PFSK-1 (cell line): Measurements from ENCODE around the gene ACOXL.

Experiments used
- FOXP2 ChIP-seq: optimal IDR thresholded peaks from 2 replicates; pipeline ENCODE3; 2011; ENCODE audit warnings: borderline replicate concordance, control low read depth, inconsistent platforms; ENCODE audit not compliant: insufficient read depth; ENCODE audit errors: extremely low read length, extremely low read depth
- POLR2AphosphoS5 ChIP-seq: IDR thresholded peaks from 2 replicates; pipeline ENCODE4 v1.6.1; 2012; ENCODE audit warnings: low read depth, mild to moderate bottlenecking, control low read depth, low read length, moderate library complexity

DNA sequence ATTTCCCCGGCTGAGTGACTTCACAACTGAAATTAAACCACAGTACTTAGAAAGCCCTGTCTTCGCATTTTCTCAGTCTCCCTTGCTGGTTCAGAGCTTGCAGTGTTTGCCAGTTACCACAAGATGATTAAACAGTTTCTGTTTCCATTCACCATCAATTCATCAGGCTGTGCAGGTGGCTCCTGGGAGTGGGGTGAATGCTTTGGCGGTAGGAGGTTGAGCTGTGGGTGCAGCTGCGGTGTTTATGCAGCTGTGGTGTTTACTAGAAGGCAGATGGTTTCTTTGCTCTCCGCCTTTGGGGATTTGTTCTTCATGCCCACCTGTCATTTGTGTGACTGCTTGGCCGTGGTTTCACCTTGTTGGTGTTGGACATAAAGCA, 16.1 kb downstream of the ACOXL start:
- TF ChIP-seq FOXP2 (no peak), POLR2AphosphoS5 (no peak)
